Keratinocyte (primary cell): Measurements from ENCODE around the gene MBNL2. TPM values are rescaled to one million over a fixed set of nuclear protein-coding genes. Genes with fewer than 3 reads are reported as not detected.

Experiments
- DNase-seq: peaks from one replicate; pipeline ENCODE4 v3.0.0-alpha.2; 2011; ENCODE audit warnings: low read depth, missing footprints, low spot score
- FAIRE-seq: peaks from 2 replicates; lab custom pipeline; 2011; peaks lifted over from hg19 to GRCh38; lab: Jason Lieb, UNC
- H2AFZ ChIP-seq: 2 replicates; pipeline ENCODE4 v1.6.0; 2012; ENCODE audit warnings: low read length, control low read depth, inconsistent platforms; ENCODE audit not compliant: control insufficient read depth
- H3K27ac ChIP-seq: 2 replicates; pipeline ENCODE4 v1.5.1; 2011; ENCODE audit warnings: low read length; ENCODE audit not compliant: control insufficient read depth, insufficient read depth
- H3K27me3 ChIP-seq: 3 replicates; pipeline ENCODE4 v1.6.0; 2011; ENCODE audit warnings: low read length; ENCODE audit not compliant: control insufficient read depth, insufficient read depth; ENCODE audit errors: extremely low read depth
- H3K36me3 ChIP-seq, 2 experiments: 2 replicates in 1 of 2; 3 replicates in 1 of 2; pipeline ENCODE4 v1.5.1; 2011; ENCODE audit warnings: low read length in 2 of 2, mild to moderate bottlenecking in 1 of 2; ENCODE audit not compliant: control insufficient read depth in 2 of 2, insufficient read depth in 2 of 2; ENCODE audit errors: extremely low read depth in 1 of 2
- H3K4me1 ChIP-seq: 3 replicates; pipeline ENCODE4 v1.5.1; 2011; ENCODE audit warnings: low read length; ENCODE audit not compliant: control insufficient read depth, insufficient read depth; ENCODE audit errors: extremely low read depth
- H3K4me2 ChIP-seq: 3 replicates; pipeline ENCODE4 v1.6.0; 2011; ENCODE audit warnings: low read depth, low read length; ENCODE audit not compliant: control insufficient read depth, insufficient read depth; ENCODE audit errors: extremely low read depth
- H3K4me3 ChIP-seq, 3 experiments: fragments of 200-600 bp in 1 of 3; sonication (generic) in 1 of 3; 2 replicates in 2 of 3; 3 replicates in 1 of 3; pipeline ENCODE4 v1.5.1; 2011 to 2016; ENCODE audit warnings: low read length in 3 of 3, mild to moderate bottlenecking in 3 of 3, control low read depth in 2 of 3, inconsistent platforms in 1 of 3, low read depth in 1 of 3, mixed read lengths in 1 of 3, mixed run types in 1 of 3, moderate library complexity in 1 of 3; ENCODE audit not compliant: control insufficient read depth in 2 of 3, insufficient read depth in 2 of 3; ENCODE audit errors: extremely low read depth in 1 of 3
- H3K79me2 ChIP-seq: 2 replicates; pipeline ENCODE4 v1.6.0; 2012; ENCODE audit warnings: low read length; ENCODE audit not compliant: control insufficient read depth, insufficient read depth
- H3K9ac ChIP-seq: 3 replicates; pipeline ENCODE4 v1.6.0; 2011; ENCODE audit warnings: low read length; ENCODE audit not compliant: control insufficient read depth, insufficient read depth; ENCODE audit errors: extremely low read depth
- H3K9me1 ChIP-seq: 3 replicates; pipeline ENCODE4 v1.6.0; 2011; ENCODE audit warnings: low read length; ENCODE audit not compliant: control insufficient read depth, insufficient read depth; ENCODE audit errors: extremely low read depth
- H3K9me3 ChIP-seq: 2 replicates; pipeline ENCODE4 v1.5.1; 2012; ENCODE audit warnings: low read depth, low read length; ENCODE audit not compliant: control insufficient read depth
- H4K20me1 ChIP-seq: 3 replicates; pipeline ENCODE4 v1.6.0; 2011; ENCODE audit warnings: low read length; ENCODE audit not compliant: control insufficient read depth, insufficient read depth; ENCODE audit errors: extremely low read depth
- CTCF ChIP-seq, 3 experiments: IDR thresholded peaks in 1 of 3; conservative IDR thresholded peaks in 1 of 3; optimal IDR thresholded peaks in 1 of 3; 2 replicates in 2 of 3; 3 replicates in 1 of 3; pipeline versions ENCODE3 to v1.5.1; 2011; ENCODE audit warnings: low read length in 3 of 3, mild to moderate bottlenecking in 3 of 3, moderate library complexity in 2 of 3, control low read depth in 1 of 3, inconsistent platforms in 1 of 3; ENCODE audit not compliant: insufficient read depth in 2 of 3; ENCODE audit errors: extremely low read depth in 1 of 3
- EZH2 ChIP-seq: IDR thresholded peaks from one replicate; pipeline ENCODE4 v1.6.1; 2012; ENCODE audit warnings: inconsistent platforms, mild to moderate bottlenecking, low read length, moderate library complexity
- dilution Hi-C: fragments of 300-500 bp; cut with MboI; formaldehyde crosslinking; loops from one replicate; pipeline ENCODE4 v1.7.0; 2020; ENCODE audit warnings: low sequenced_read_pairs; ENCODE audit not compliant: extremely low pct_ligation_motif_present
- polyA plus RNA-seq, 5 experiments: library from polyadenylated mRNA; depleted of rRNA in 3 of 5; stranded (reverse) in 3 of 5; stranded (forward) in 1 of 5; unstranded in 1 of 5; fragments of >200 nt; gene quantifications; 1 replicate in 1 of 5; 2 replicates in 3 of 5; 3 replicates in 1 of 5; pipeline versions ENCODE4 v1.2.1 to v1.2.3, GENCODE V29; 2011 to 2012; ENCODE audit warnings: missing spikeins in 2 of 5, low read depth in 1 of 5, low replicate concordance in 1 of 5

The MBNL2 gene
- polyA plus RNA-seq, 1 donor (not counting 4 experiments of a cell fraction or from before 2014, with no cell fraction given), result 28.4 TPM

GRCh38 chr13:97248243-97248642 lies 26.1 kb downstream of the MBNL2 start:
- Histone ChIP-seq H3K27ac (no peak overlapping the region), H3K79me2 (peaks cover 37% of the 10 kb centered on the region), H3K4me1 (peaks cover 21% of the 10 kb centered on the region), H3K9me3 (no peaks in the 10 kb centered on the region), H3K4me2 (no peak overlapping the region), H3K9ac (no peak overlapping the region), H3K4me3 (no peak overlapping the region), H3K27me3 (no peaks in the 10 kb centered on the region), H3K9me1 (no peaks in the 10 kb centered on the region), H2AFZ (no peak overlapping the region), H4K20me1 (no peaks in the 10 kb centered on the region), H3K36me3 (no peaks in the 10 kb centered on the region)
- DNase-seq (no peak), FAIRE-seq (no peak)
- TF ChIP-seq EZH2 (no peak), CTCF (optimal IDR thresholded peaks at IDR 0.05 in 1 of 3, IDR thresholded peaks at IDR 0.05 in 1 of 3, conservative IDR thresholded peaks at IDR 0.05 in 1 of 3; ENCODE audit: extremely low read depth in 1 of 3, insufficient read depth in 2 of 3, low read length in 3 of 3) (no peak)
- dilution Hi-C loops, result no loop called here

GRCh38 chr13:97249093-97249795 lies 27.1 kb downstream of the MBNL2 start:
- peak overlapping the region in 2 of 3 experiments; percentile 44 to 47 for H3K4me3 ChIP-seq
- H3K9me1 ChIP-seq, result no peaks in the 10 kb centered on the region
- H3K9me3 ChIP-seq, result no peaks in the 10 kb centered on the region
- no peaks in the 10 kb centered on the region for H3K27me3 ChIP-seq
- peak overlapping the region; percentile 30 for H3K9ac ChIP-seq
- dilution Hi-C loops, result no loop called here
- peaks cover 36% of the 10 kb centered on the region for H3K79me2 ChIP-seq
- H3K36me3 ChIP-seq, result no peaks in the 10 kb centered on the region
- peak overlapping the region; percentile 39 for H3K27ac ChIP-seq
- peaks cover 22% of the 10 kb centered on the region for H3K4me1 ChIP-seq
- peak; percentile 66 for FAIRE-seq
- no peak for TF ChIP-seq EZH2
- no peak for TF ChIP-seq CTCF (optimal IDR thresholded peaks at IDR 0.05 in 1 of 3, IDR thresholded peaks at IDR 0.05 in 1 of 3, conservative IDR thresholded peaks at IDR 0.05 in 1 of 3; ENCODE audit: extremely low read depth in 1 of 3, insufficient read depth in 2 of 3, low read length in 3 of 3)
- H2AFZ ChIP-seq, result peak overlapping the region; percentile 27
- peak overlapping the region; percentile 84 for H3K4me2 ChIP-seq
- no peaks in the 10 kb centered on the region for H4K20me1 ChIP-seq
- no peak for DNase-seq
